ENCODE data around the gene CADPS2.

- no peak for TF ChIP-seq EZH2 (IDR thresholded peaks at IDR 0.05; ENCODE audit: borderline replicate concordance, low read depth, low read length, severe bottlenecking)
- TF ChIP-seq CTCF (IDR thresholded peaks at IDR 0.05; ENCODE audit: borderline replicate concordance, extremely low read depth, low read length, poor library complexity, severe bottlenecking): no peak
Measured at GRCh38 chr7:122702872-122703510, 183.3 kb downstream of the CADPS2 start, which contains the start of gene RNF148.
